Measurements from ENCODE around the gene CTTNBP2.

Gene CTTNBP2, protein sequence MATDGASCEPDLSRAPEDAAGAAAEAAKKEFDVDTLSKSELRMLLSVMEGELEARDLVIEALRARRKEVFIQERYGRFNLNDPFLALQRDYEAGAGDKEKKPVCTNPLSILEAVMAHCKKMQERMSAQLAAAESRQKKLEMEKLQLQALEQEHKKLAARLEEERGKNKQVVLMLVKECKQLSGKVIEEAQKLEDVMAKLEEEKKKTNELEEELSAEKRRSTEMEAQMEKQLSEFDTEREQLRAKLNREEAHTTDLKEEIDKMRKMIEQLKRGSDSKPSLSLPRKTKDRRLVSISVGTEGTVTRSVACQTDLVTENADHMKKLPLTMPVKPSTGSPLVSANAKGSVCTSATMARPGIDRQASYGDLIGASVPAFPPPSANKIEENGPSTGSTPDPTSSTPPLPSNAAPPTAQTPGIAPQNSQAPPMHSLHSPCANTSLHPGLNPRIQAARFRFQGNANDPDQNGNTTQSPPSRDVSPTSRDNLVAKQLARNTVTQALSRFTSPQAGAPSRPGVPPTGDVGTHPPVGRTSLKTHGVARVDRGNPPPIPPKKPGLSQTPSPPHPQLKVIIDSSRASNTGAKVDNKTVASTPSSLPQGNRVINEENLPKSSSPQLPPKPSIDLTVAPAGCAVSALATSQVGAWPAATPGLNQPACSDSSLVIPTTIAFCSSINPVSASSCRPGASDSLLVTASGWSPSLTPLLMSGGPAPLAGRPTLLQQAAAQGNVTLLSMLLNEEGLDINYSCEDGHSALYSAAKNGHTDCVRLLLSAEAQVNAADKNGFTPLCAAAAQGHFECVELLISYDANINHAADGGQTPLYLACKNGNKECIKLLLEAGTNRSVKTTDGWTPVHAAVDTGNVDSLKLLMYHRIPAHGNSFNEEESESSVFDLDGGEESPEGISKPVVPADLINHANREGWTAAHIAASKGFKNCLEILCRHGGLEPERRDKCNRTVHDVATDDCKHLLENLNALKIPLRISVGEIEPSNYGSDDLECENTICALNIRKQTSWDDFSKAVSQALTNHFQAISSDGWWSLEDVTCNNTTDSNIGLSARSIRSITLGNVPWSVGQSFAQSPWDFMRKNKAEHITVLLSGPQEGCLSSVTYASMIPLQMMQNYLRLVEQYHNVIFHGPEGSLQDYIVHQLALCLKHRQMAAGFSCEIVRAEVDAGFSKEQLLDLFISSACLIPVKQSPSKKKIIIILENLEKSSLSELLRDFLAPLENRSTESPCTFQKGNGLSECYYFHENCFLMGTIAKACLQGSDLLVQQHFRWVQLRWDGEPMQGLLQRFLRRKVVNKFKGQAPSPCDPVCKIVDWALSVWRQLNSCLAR (N-terminal part only)

GRCh38 chr7:117873310-117874190 lies at the start of gene CTTNBP2:
Gene CTTNBP2, minus strand, starts transcription at chr7:117873441. Its CDS starts 26 bp downstream, at chr7:117873415.
- DNase-seq = no peak

- no peak for DNase-seq
These were observed 43.1 kb upstream of the CTTNBP2 start for GRCh38 chr7:117916309-117916708.

DNA sequence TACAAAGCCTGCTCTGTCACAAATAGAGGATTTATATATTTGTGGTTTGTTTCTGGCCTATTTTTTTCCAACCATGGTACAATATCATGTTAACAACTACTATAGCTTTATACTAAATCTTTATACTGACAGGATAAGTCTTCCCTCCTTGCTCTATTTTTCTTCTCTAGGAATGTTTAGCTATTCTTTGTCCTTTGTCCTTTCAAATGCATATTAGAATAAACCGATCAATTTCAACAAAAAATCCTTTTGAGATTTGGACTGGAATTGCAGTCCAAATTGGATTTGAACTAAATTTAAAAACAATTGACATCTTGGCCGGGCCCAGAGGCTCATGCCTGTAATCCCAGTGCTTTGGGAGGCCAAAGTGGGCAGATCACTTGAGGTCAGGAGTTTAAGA lies 39.2 kb upstream of the CTTNBP2 start:
- DNase-seq = no peak

- DNase-seq = no peak
These were observed 35.0 kb upstream of the CTTNBP2 start for GRCh38 chr7:117908031-117908795.

DNA sequence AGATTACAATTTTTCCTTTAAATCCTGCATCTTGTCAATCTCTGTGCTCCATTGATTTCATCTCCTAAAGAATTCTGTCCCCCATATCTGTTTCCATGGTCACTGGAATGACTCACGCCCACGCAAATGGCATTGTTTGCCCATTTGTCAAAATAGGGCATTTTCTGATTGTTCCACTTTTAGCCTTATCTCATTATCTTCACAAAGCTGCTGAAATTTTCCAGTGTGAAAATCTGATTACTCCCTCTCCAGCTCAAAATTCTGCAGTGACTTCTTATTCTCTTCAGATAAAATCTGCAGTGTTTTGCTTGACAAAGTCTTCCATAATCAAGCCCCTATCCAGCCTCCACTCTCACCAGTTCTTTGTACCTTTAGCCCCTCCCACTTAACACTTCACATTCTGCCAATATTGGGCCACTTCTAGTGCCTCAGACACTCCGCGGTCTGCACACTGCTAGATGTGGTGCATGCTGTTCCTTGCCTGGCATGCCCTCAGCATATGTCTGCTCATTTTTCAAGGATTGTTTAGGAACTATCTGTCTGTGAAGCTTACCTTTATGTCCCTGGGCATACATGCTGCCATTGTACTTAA lies 33.9 kb upstream of the CTTNBP2 start:
- no peak for DNase-seq

GRCh38 chr7:117902314-117902889 lies 29.2 kb upstream of the CTTNBP2 start:
- no peak for DNase-seq

- no peak for DNase-seq
These were observed 28.0 kb upstream of the CTTNBP2 start for GRCh38 chr7:117901089-117901797.

DNA sequence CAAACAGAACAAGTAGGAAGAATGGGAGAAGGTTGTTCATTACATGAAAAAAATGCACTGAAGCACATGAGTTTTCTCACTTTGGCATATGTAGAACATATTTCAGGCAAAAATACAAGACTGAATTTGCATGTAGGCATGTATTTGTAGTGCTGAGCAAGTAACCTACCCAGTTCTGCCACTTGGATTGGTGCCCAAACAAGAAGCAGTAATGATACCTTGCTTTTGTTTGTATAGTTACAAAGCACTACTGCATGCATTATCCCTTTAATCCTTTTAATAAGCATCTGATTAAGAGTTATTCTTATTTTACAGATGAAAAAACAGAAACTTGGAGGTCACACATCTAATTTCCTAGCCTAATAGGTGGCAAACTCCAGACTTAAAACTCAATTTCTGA lies 23.1 kb upstream of the CTTNBP2 start:
- no peak for DNase-seq

DNA sequence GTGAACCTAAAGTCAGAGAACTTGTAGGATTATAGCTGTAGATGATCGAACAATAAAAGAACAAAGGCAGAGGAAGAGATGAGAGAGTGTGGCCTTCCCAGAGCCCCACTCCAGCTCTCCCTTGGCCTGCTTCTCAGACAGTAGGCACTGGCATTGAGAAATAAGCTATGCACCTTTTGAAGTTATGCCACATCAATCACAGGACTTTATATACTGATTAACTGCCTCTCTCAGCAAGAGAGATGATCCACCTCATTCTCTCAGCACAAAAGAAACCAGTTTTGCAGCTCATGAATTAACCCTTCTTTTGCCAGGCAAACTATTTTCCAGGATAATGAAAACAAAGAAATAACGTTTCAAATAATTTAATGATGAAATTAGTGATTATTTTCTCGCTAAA lies 22.0 kb upstream of the CTTNBP2 start:
- no peak for DNase-seq

- no peak for DNase-seq
These were observed 20.8 kb upstream of the CTTNBP2 start for GRCh38 chr7:117894037-117894436.

GRCh38 chr7:117892821-117893220 lies 19.6 kb upstream of the CTTNBP2 start:
- DNase-seq = no peak

GRCh38 chr7:117889611-117890010 lies 16.4 kb upstream of the CTTNBP2 start:
- no peak for DNase-seq

DNA sequence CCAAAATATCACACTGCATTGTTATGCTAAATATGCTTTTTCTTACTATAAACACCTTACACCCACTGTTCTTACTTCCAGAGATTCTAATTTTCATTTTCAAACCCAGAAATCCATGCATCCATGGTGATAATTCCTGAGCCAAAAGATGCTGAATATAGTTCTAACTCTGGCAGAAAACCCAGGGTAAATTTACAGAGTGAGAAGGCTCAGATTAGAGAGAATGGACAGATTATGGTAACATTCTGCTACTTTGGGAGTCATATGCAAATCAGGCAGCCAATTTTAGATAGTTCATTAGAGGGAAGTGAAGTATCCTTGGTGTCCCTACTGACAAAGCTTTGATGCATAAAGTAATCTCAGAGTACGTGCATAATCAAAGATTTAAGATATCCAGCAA lies 15.4 kb upstream of the CTTNBP2 start:
- DNase-seq = no peak

- DNase-seq = no peak
These were observed 9.4 kb upstream of the CTTNBP2 start for GRCh38 chr7:117882594-117882993.

GRCh38 chr7:117876761-117877160 lies 3.5 kb upstream of the CTTNBP2 start:
- DNase-seq = no peak

GRCh38 chr7:117875566-117875965 lies 2.3 kb upstream of the CTTNBP2 start:
- DNase-seq = no peak

GRCh38 chr7:117874191-117874700 lies 1.0 kb upstream of the CTTNBP2 start:
- no peak for DNase-seq

GRCh38 chr7:117872561-117873309 lies 506 bp downstream of the CTTNBP2 start:
- no peak for DNase-seq

Data from CD4-positive, alpha-beta T cell treated with Interleukin-1 beta for 1 hour (primary cell).